ENCODE measurements around the gene ARRDC3.

GRCh38 chr5:91383027-91383955 lies at the start of gene ARRDC3:
- TF ChIP-seq CTCF (IDR thresholded peaks at IDR 0.05; ENCODE audit: poor library complexity) (no peak), EZH2 (IDR thresholded peaks at IDR 0.05; ENCODE audit: borderline replicate concordance) (no peak), EZH2phosphoT487 (IDR thresholded peaks at IDR 0.05; ENCODE audit: low read depth, severe bottlenecking, unreplicated experiment) (no peak)
